Measurements from ENCODE around the gene BACE1-AS.
A peak's percentile ranks its signal among the peaks of the same experiment; 100 is the strongest.

The BACE1-AS gene

GRCh38 chr11:117279711-117280376, 11.3 kb upstream of the BACE1-AS start:
- no peak for FAIRE-seq
- DNase-seq (ENCODE audit: insufficient read length, low spot score) = no peak
- no peak for TF ChIP-seq POLR2A (IDR thresholded peaks at IDR 0.05; ENCODE audit: low read depth, low read length)

GRCh38 chr11:117281159-117281558, 10.0 kb upstream of the BACE1-AS start:
- peak; percentile 96 for FAIRE-seq
- DNase-seq (ENCODE audit: insufficient read length, low spot score) = peak; percentile 45
- TF ChIP-seq POLR2A (IDR thresholded peaks at IDR 0.05; ENCODE audit: low read depth, low read length) = no peak

- FAIRE-seq = no peak
- TF ChIP-seq POLR2A (IDR thresholded peaks at IDR 0.05; ENCODE audit: low read depth, low read length) = no peak
Measured at GRCh38 chr11:117281869-117282268, 9.3 kb upstream of the BACE1-AS start.

GRCh38 chr11:117282956-117283355, 8.2 kb upstream of the BACE1-AS start:
- no peak for TF ChIP-seq POLR2A (IDR thresholded peaks at IDR 0.05; ENCODE audit: low read depth, low read length)
- FAIRE-seq (no peak), DNase-seq (ENCODE audit: insufficient read length, low spot score) (no peak)

More at GRCh38 chr11:117281869-117282268, 9.3 kb upstream of the BACE1-AS start:
- DNase-seq (ENCODE audit: insufficient read length, low spot score) = no peak

GRCh38 chr11:117284053-117284452, 7.1 kb upstream of the BACE1-AS start:
- TF ChIP-seq POLR2A (IDR thresholded peaks at IDR 0.05; ENCODE audit: low read depth, low read length) = no peak
- DNase-seq (ENCODE audit: insufficient read length, low spot score) (no peak), FAIRE-seq (no peak)

GRCh38 chr11:117286588-117286987, 4.6 kb upstream of the BACE1-AS start:
- TF ChIP-seq POLR2A (IDR thresholded peaks at IDR 0.05; ENCODE audit: low read depth, low read length) = no peak
- FAIRE-seq (no peak), DNase-seq (ENCODE audit: insufficient read length, low spot score) (no peak)

GRCh38 chr11:117287668-117288067, 3.5 kb upstream of the BACE1-AS start:
- TF ChIP-seq POLR2A (IDR thresholded peaks at IDR 0.05; ENCODE audit: low read depth, low read length) = no peak
- DNase-seq (ENCODE audit: insufficient read length, low spot score) (no peak), FAIRE-seq (no peak)

- TF ChIP-seq POLR2A (IDR thresholded peaks at IDR 0.05; ENCODE audit: low read depth, low read length) = no peak
- no peak for DNase-seq (ENCODE audit: insufficient read length, low spot score)
- FAIRE-seq = no peak
Measured at GRCh38 chr11:117289795-117290194, 1.4 kb upstream of the BACE1-AS start.

GRCh38 chr11:117292616-117293015, 1.5 kb downstream of the BACE1-AS start:
- TF ChIP-seq POLR2A (IDR thresholded peaks at IDR 0.05; ENCODE audit: low read depth, low read length) = no peak
- DNase-seq (ENCODE audit: insufficient read length, low spot score) (no peak), FAIRE-seq (no peak)

GRCh38 chr11:117295438-117296137, 4.4 kb downstream of the BACE1-AS start:
- TF ChIP-seq POLR2A (IDR thresholded peaks at IDR 0.05; ENCODE audit: low read depth, low read length) = no peak
- DNase-seq (ENCODE audit: insufficient read length, low spot score) (no peak), FAIRE-seq (no peak)

- TF ChIP-seq POLR2A (IDR thresholded peaks at IDR 0.05; ENCODE audit: low read depth, low read length) = no peak
- FAIRE-seq = no peak
Measured at GRCh38 chr11:117296881-117297280, 5.7 kb downstream of the BACE1-AS start.

GRCh38 chr11:117298195-117298594, 7.0 kb downstream of the BACE1-AS start:
- TF ChIP-seq POLR2A (IDR thresholded peaks at IDR 0.05; ENCODE audit: low read depth, low read length) = no peak
- no peak for FAIRE-seq
- no peak for DNase-seq (ENCODE audit: insufficient read length, low spot score)

More at GRCh38 chr11:117296881-117297280, 5.7 kb downstream of the BACE1-AS start:
- no peak for DNase-seq (ENCODE audit: insufficient read length, low spot score)

- FAIRE-seq = no peak
- no peak for TF ChIP-seq POLR2A (IDR thresholded peaks at IDR 0.05; ENCODE audit: low read depth, low read length)
- no peak for DNase-seq (ENCODE audit: insufficient read length, low spot score)
Measured at GRCh38 chr11:117299351-117300282, 8.5 kb downstream of the BACE1-AS start.

- no peak for TF ChIP-seq POLR2A (IDR thresholded peaks at IDR 0.05; ENCODE audit: low read depth, low read length)
- DNase-seq (ENCODE audit: insufficient read length, low spot score) (no peak), FAIRE-seq (no peak)
Measured at GRCh38 chr11:117300283-117300663, 9.1 kb downstream of the BACE1-AS start.

Measured in H54 (cell line).